HEK293T (cell line): Measurements from ENCODE around the gene TYK2.
A peak's percentile ranks its signal among the peaks of the same experiment; 100 is the strongest.

ENCODE experiments used
- CTCF ChIA-PET: fragments of 350-600 bp; formaldehyde crosslinking; extraction: SDS; loops from one replicate; lab custom pipeline; 2021; ENCODE audit warnings: antibody characterized with exemption, inconsistent platforms; lab: Yijun Ruan, JAX
- POLR2A ChIA-PET: fragments of 350-600 bp; formaldehyde crosslinking; extraction: SDS; loops from one replicate; lab custom pipeline; 2020; ENCODE audit warnings: antibody characterized with exemption, inconsistent platforms; lab: Yijun Ruan, JAX
- DNase-seq: peaks from one replicate; pipeline ENCODE4 v3.0.0; 2012; ENCODE audit warnings: mixed read lengths; ENCODE audit errors: extremely low spot score
- ARNT ChIP-seq: fragments of 450-650 bp; IDR thresholded peaks from 2 replicates; pipeline ENCODE4 v1.6.1; 2017; ENCODE audit warnings: mild to moderate bottlenecking
- BHLHE40 ChIP-seq: fragments of 450-650 bp; IDR thresholded peaks from 2 replicates; pipeline ENCODE4 v1.6.1; 2016; ENCODE audit warnings: mild to moderate bottlenecking, moderate library complexity, borderline replicate concordance
- CTBP1 ChIP-seq: fragments of 450-650 bp; IDR thresholded peaks from 2 replicates; pipeline ENCODE4 v1.6.1; 2016; ENCODE audit warnings: borderline replicate concordance
- ELF4 ChIP-seq: fragments of 450-650 bp; IDR thresholded peaks from 2 replicates; pipeline ENCODE4 v1.6.1; 2017; ENCODE audit warnings: antibody characterized with exemption
- FOXA1 ChIP-seq: fragments of 450-650 bp; IDR thresholded peaks from 2 replicates; pipeline ENCODE4 v1.6.1; 2016; ENCODE audit warnings: mild to moderate bottlenecking
- FOXK2 ChIP-seq: fragments of 450-650 bp; IDR thresholded peaks from 2 replicates; pipeline ENCODE4 v1.6.1; 2016; ENCODE audit warnings: mild to moderate bottlenecking
- FOXM1 ChIP-seq: fragments of 450-650 bp; IDR thresholded peaks from 2 replicates; pipeline ENCODE4 v1.6.1; 2017; ENCODE audit warnings: mild to moderate bottlenecking, borderline replicate concordance
- HDGF ChIP-seq: fragments of 450-650 bp; IDR thresholded peaks from 2 replicates; pipeline ENCODE4 v1.6.1; 2017; ENCODE audit warnings: antibody characterized with exemption, borderline replicate concordance
- L3MBTL2 ChIP-seq: fragments of 450-650 bp; conservative IDR thresholded peaks from 2 replicates; pipeline ENCODE4 v1.6.1; 2016; ENCODE audit warnings: mild to moderate bottlenecking
- LEF1 ChIP-seq: fragments of 450-650 bp; IDR thresholded peaks from 2 replicates; pipeline ENCODE4 v1.6.1; 2017; ENCODE audit warnings: mild to moderate bottlenecking, borderline replicate concordance
- NFRKB ChIP-seq: fragments of 450-650 bp; IDR thresholded peaks from 2 replicates; pipeline ENCODE4 v1.6.1; 2016; ENCODE audit warnings: mild to moderate bottlenecking, moderate library complexity
- PKNOX1 ChIP-seq: fragments of 450-650 bp; IDR thresholded peaks from 2 replicates; pipeline ENCODE4 v1.6.1; 2016
- SP1 ChIP-seq: fragments of 450-650 bp; IDR thresholded peaks from 2 replicates; pipeline ENCODE4 v1.6.1; 2017
- SUZ12 ChIP-seq: fragments of 450-650 bp; IDR thresholded peaks from 2 replicates; pipeline ENCODE4 v1.6.1; 2016; ENCODE audit warnings: mild to moderate bottlenecking
- TARDBP ChIP-seq: fragments of 450-650 bp; IDR thresholded peaks from 2 replicates; pipeline ENCODE4 v1.6.1; 2016
- ZNF384 ChIP-seq: fragments of 450-650 bp; IDR thresholded peaks from 2 replicates; pipeline ENCODE4 v1.6.1; 2016

The TYK2 gene

DNA sequence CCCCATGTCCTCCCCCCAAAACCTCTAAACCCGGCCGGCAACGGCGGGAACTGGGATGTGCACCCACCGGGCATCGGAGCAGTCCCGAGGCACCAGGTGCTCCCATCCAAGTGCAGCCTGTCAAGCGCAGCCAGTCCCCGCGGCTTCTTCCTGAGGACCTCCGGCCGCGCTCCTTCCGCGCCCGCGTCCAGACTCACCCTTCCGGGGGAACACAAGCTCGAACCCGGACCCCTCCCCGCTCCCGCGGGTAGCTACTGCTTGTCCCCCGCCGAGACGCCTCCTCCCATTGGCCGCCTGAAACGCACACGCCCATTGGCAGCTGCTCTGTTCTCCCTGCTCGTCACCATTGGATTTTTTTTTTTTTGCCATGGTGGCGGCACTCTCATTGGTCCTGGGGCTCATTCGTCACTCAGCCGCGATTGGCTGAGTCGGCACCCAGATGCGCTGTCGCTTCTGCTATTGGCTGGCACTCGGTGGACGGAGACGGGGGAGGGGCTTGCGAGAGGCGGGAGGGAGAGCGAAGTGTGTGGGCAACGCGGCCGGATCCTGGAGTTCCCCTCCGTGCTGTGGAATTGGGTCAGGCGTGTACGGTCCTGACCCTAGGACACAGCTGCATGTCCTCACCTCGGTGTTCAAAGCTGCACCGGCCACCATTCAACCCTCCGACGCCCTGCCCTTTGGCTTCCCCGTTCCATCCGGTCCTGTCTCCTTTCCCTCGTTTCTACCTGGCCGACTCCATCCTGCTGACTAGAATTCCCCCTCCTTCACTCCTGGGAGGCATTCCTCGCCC, at the start of gene TYK2:
Gene TYK2, minus strand, starts transcription at position 260 of the 790 bp plus-strand sequence. CDS start 2,166 bp downstream, outside the sequence.
- peak; percentile 69 for TF ChIP-seq PKNOX1
- no peak for TF ChIP-seq ARNT
- 0 out of 2 replicates have a peak, but pooled peaks have one; percentile 79 for TF ChIP-seq HDGF
- TF ChIP-seq CTBP1 = no peak
- TF ChIP-seq SUZ12 = no peak
- no peak for TF ChIP-seq FOXA1
- no peak for TF ChIP-seq TARDBP
- peak; percentile 100 for TF ChIP-seq ZNF384
- TF ChIP-seq FOXK2 = no peak
- TF ChIP-seq BHLHE40 = no peak
- no peak for TF ChIP-seq ELF4
- TF ChIP-seq SP1 = no peak
- TF ChIP-seq FOXM1 = no peak
- no peak for TF ChIP-seq NFRKB
- peak; percentile 94 for TF ChIP-seq L3MBTL2
- no peak for TF ChIP-seq LEF1
- DNase-seq = peak; percentile 99
- CTCF ChIA-PET = interaction anchor here (0.5 to 1.9 kb wide), 7 partner anchors 8 to 122 kb away, joined by 3 to 11 read pairs (median 4); partner anchors contain the start of genes CDC37 and FDX2
- POLR2A ChIA-PET = interaction anchor here (0.6 to 2.2 kb wide), 29 partner anchors 8 to 186 kb away, joined by 3 to 23 read pairs (median 4); partner anchors contain the start of genes CDC37, DNMT1, ICAM1 and ICAM4

- ChIA-PET POLR2A (interaction anchor here (1.3 kb wide), 1 partner anchor 26 kb away, joined by 4 read pairs; the partner anchor contains the start of gene CDC37), CTCF (interaction anchor here (0.6 to 3.9 kb wide), 2 partner anchors 13 to 16 kb away, joined by 7 to 22 read pairs; no protein-coding TSS in a partner anchor)
- no peak for DNase-seq
- TF ChIP-seq SUZ12 = no peak
- TF ChIP-seq ARNT = no peak
- no peak for TF ChIP-seq CTBP1
- no peak for TF ChIP-seq FOXM1
- no peak for TF ChIP-seq BHLHE40
- no peak for TF ChIP-seq L3MBTL2
- TF ChIP-seq TARDBP = no peak
- TF ChIP-seq HDGF = no peak
- no peak for TF ChIP-seq SP1
- TF ChIP-seq FOXA1 = no peak
- TF ChIP-seq ZNF384 = no peak
- no peak for TF ChIP-seq LEF1
- no peak for TF ChIP-seq ELF4
Measured at GRCh38 chr19:10428996-10429381, 48.6 kb upstream of the TYK2 start.

- POLR2A ChIA-PET = no interaction called here
- CTCF ChIA-PET = interaction anchor here (1.1 to 3.9 kb wide), 2 partner anchors 11 to 26 kb away, joined by 4 to 22 read pairs; no protein-coding TSS in a partner anchor
- no peak for DNase-seq
Measured at GRCh38 chr19:10427169-10427568, 46.8 kb upstream of the TYK2 start.

DNA sequence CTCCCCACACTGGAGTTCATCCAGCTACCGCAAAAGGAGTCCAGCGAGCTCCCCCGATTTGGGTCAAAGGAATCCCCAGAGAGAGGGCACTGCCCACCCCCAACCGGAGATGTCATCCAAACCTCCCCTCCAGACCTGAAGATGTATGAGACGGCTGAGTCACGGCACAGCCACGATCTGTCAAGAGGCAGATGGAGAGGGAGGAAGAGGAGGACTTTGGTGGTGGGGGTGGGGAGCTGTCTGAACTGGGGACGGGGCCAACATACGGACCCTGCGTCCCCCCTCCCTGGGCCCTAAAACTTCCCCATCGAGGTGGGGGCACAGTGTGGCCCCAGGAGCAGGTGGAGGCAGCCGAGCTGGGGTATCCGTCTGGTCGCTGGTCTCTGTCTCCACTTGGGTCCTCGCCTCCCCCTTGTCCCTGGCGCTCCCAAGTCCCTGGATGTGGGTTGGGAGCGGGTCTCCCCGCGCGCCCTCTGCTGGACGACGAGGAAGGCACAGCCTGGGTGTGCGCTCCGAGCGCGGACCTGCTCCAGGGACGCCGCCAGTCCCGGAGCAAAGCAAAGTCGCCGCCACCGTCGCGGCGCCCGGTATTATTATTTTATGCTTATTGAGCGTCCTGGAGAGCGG, 43.8 kb upstream of the TYK2 start:
- POLR2A ChIA-PET = interaction anchor here (1.2 kb wide), 1 partner anchor 44 kb away, joined by 4 read pairs; the partner anchor contains the start of gene TYK2
- peak; percentile 90 for DNase-seq
- TF ChIP-seq ELF4 (no peak), SUZ12 (no peak), CTBP1 (no peak), SP1 (no peak), ARNT (no peak), LEF1 (no peak), FOXK2 (no peak), ZNF384 (no peak), NFRKB (no peak), BHLHE40 (no peak), L3MBTL2 (no peak), HDGF (no peak)
- CTCF ChIA-PET = interaction anchor here (1.0 to 1.3 kb wide), 2 partner anchors 19 to 20 kb away, joined by 3 to 11 read pairs; partner anchors contain the start of gene CDC37

More at GRCh38 chr19:10427169-10427568, 46.8 kb upstream of the TYK2 start:
- TF ChIP-seq LEF1 = no peak
- no peak for TF ChIP-seq BHLHE40
- no peak for TF ChIP-seq CTBP1
- TF ChIP-seq SUZ12 = no peak
- TF ChIP-seq L3MBTL2 = no peak
- TF ChIP-seq ELF4 = no peak
- TF ChIP-seq FOXM1 = no peak
- no peak for TF ChIP-seq FOXK2
- no peak for TF ChIP-seq ZNF384
- no peak for TF ChIP-seq HDGF
- no peak for TF ChIP-seq FOXA1
- no peak for TF ChIP-seq SP1
- TF ChIP-seq TARDBP = no peak
- TF ChIP-seq ARNT = no peak
- TF ChIP-seq NFRKB = no peak
- TF ChIP-seq PKNOX1 = no peak

- ChIA-PET CTCF (no interaction called here), POLR2A (no interaction called here)
- no peak for DNase-seq
- no peak for TF ChIP-seq TARDBP
- no peak for TF ChIP-seq FOXM1
- TF ChIP-seq ARNT = no peak
Measured at GRCh38 chr19:10422846-10423245, 42.5 kb upstream of the TYK2 start.
